ENCODE data around the gene MBNL1. TPM values are rescaled to one million over a fixed set of nuclear protein-coding genes. Genes with fewer than 3 reads are reported as not detected.
A peak's percentile ranks its signal among the peaks of the same experiment; 100 is the strongest.

MBNL1 gene
- polyA plus RNA-seq, 1 donor (not counting 4 experiments of a cell fraction or from before 2014, with no cell fraction given) = 58.3 TPM

DNA sequence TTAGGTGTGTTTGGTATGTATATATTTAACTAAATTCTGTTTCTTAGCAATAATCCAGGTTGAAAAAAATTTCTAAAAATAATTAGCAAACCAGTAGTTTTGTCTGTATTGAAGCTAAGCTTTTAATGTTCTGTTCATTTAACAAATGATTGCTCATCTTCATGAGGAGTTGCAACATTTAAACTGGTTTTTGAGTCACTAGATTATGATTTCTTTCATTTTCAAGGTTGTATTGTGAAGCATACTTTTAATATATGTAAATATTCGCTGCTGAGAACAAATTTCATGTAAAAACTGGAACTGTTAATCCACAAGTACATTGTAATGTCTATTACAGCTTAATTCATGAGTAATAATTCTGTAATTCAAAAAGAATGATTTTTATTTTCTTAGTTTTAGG is 192.7 kb downstream of the MBNL1 start:
- Histone ChIP-seq H3K27me3 (ENCODE audit: control insufficient read depth, extremely low read depth, insufficient read depth, low read length) (no peaks in the 10 kb centered on the region), H3K4me1 (ENCODE audit: control insufficient read depth, extremely low read depth, insufficient read depth, low read length) (no peaks in the 10 kb centered on the region), H3K9me1 (ENCODE audit: control insufficient read depth, extremely low read depth, insufficient read depth, low read length) (no peaks in the 10 kb centered on the region), H3K9ac (ENCODE audit: control insufficient read depth, extremely low read depth, insufficient read depth, low read length) (no peak overlapping the region), H3K79me2 (ENCODE audit: control insufficient read depth, insufficient read depth, low read length) (no peaks in the 10 kb centered on the region), H2AFZ (ENCODE audit: control insufficient read depth, low read length) (no peak overlapping the region), H3K27ac (ENCODE audit: control insufficient read depth, insufficient read depth, low read length) (peak overlapping the region; percentile 44), H3K4me3 (ENCODE audit: control insufficient read depth in 2 of 3, extremely low read depth in 1 of 3, insufficient read depth in 2 of 3, low read depth in 1 of 3, low read length in 3 of 3) (no peak overlapping the region), H4K20me1 (ENCODE audit: control insufficient read depth, extremely low read depth, insufficient read depth, low read length) (no peaks in the 10 kb centered on the region), H3K4me2 (ENCODE audit: control insufficient read depth, extremely low read depth, insufficient read depth, low read depth, low read length) (no peak overlapping the region), H3K9me3 (ENCODE audit: control insufficient read depth, low read depth, low read length) (no peaks in the 10 kb centered on the region), H3K36me3 (ENCODE audit: control insufficient read depth in 2 of 2, extremely low read depth in 1 of 2, insufficient read depth in 2 of 2, low read length in 2 of 2) (peaks cover 0 to 5% of the 10 kb centered on the region in 2 experiments)
- dilution Hi-C loops (cut with MboI; ENCODE audit: extremely low pct_ligation_motif_present, low sequenced_read_pairs) = no loop called here
- FAIRE-seq (no peak), DNase-seq (ENCODE audit: low read depth, low spot score) (no peak)
- TF ChIP-seq EZH2 (IDR thresholded peaks at IDR 0.05; ENCODE audit: low read length) = no peak
- TF ChIP-seq, protein P1, sequence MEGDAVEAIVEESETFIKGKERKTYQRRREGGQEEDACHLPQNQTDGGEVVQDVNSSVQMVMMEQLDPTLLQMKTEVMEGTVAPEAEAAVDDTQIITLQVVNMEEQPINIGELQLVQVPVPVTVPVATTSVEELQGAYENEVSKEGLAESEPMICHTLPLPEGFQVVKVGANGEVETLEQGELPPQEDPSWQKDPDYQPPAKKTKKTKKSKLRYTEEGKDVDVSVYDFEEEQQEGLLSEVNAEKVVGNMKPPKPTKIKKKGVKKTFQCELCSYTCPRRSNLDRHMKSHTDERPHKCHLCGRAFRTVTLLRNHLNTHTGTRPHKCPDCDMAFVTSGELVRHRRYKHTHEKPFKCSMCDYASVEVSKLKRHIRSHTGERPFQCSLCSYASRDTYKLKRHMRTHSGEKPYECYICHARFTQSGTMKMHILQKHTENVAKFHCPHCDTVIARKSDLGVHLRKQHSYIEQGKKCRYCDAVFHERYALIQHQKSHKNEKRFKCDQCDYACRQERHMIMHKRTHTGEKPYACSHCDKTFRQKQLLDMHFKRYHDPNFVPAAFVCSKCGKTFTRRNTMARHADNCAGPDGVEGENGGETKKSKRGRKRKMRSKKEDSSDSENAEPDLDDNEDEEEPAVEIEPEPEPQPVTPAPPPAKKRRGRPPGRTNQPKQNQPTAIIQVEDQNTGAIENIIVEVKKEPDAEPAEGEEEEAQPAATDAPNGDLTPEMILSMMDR (optimal IDR thresholded peaks at IDR 0.05 in 1 of 3, IDR thresholded peaks at IDR 0.05 in 1 of 3, conservative IDR thresholded peaks at IDR 0.05 in 1 of 3; ENCODE audit: extremely low read depth in 1 of 3, insufficient read depth in 2 of 3, low read length in 3 of 3) = no peak

DNA sequence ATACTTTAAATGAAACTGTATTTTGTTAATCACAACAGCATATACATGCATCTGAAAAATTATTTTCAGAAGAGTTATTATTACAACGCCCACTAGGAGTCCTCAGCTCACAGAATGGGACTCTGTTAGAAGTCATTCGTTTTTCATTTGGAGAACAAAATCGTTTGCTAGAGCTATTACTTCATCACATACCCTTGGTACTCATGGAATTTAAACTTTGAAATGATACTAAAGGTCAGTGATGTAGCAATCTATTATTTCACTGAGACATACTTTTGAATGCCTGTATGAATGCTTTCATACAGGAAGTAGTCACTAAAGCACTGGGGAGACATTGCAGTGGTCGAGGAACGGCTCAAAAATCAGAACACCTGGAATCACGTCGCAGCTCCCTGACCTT is 198.1 kb downstream of the MBNL1 start:
- FAIRE-seq = no peak
- Histone ChIP-seq H3K9me1 (ENCODE audit: control insufficient read depth, extremely low read depth, insufficient read depth, low read length) (no peaks in the 10 kb centered on the region), H3K27ac (ENCODE audit: control insufficient read depth, insufficient read depth, low read length) (no peak overlapping the region), H3K9ac (ENCODE audit: control insufficient read depth, extremely low read depth, insufficient read depth, low read length) (no peak overlapping the region), H3K27me3 (ENCODE audit: control insufficient read depth, extremely low read depth, insufficient read depth, low read length) (no peaks in the 10 kb centered on the region), H3K4me3 (ENCODE audit: control insufficient read depth in 2 of 3, extremely low read depth in 1 of 3, insufficient read depth in 2 of 3, low read depth in 1 of 3, low read length in 3 of 3) (no peak overlapping the region), H3K9me3 (ENCODE audit: control insufficient read depth, low read depth, low read length) (no peaks in the 10 kb centered on the region), H4K20me1 (ENCODE audit: control insufficient read depth, extremely low read depth, insufficient read depth, low read length) (no peaks in the 10 kb centered on the region), H3K79me2 (ENCODE audit: control insufficient read depth, insufficient read depth, low read length) (no peaks in the 10 kb centered on the region), H2AFZ (ENCODE audit: control insufficient read depth, low read length) (no peak overlapping the region), H3K4me1 (ENCODE audit: control insufficient read depth, extremely low read depth, insufficient read depth, low read length) (no peaks in the 10 kb centered on the region), H3K36me3 (ENCODE audit: control insufficient read depth in 2 of 2, extremely low read depth in 1 of 2, insufficient read depth in 2 of 2, low read length in 2 of 2) (peaks cover 0 to 5% of the 10 kb centered on the region in 2 experiments), H3K4me2 (ENCODE audit: control insufficient read depth, extremely low read depth, insufficient read depth, low read depth, low read length) (no peak overlapping the region)
- dilution Hi-C loops (cut with MboI; ENCODE audit: extremely low pct_ligation_motif_present, low sequenced_read_pairs) = no loop called here
- no peak for TF ChIP-seq EZH2 (IDR thresholded peaks at IDR 0.05; ENCODE audit: low read length)
- TF ChIP-seq, protein P1 (optimal IDR thresholded peaks at IDR 0.05 in 1 of 3, IDR thresholded peaks at IDR 0.05 in 1 of 3, conservative IDR thresholded peaks at IDR 0.05 in 1 of 3; ENCODE audit: extremely low read depth in 1 of 3, insufficient read depth in 2 of 3, low read length in 3 of 3) = peak in 2 of 3 experiments; percentile 21 to 42
- no peak for DNase-seq (ENCODE audit: low read depth, low spot score)
